Measurements from ENCODE around the gene SMARCA1.
A peak's percentile ranks its signal among the peaks of the same experiment; 100 is the strongest.

Gene SMARCA1

DNA sequence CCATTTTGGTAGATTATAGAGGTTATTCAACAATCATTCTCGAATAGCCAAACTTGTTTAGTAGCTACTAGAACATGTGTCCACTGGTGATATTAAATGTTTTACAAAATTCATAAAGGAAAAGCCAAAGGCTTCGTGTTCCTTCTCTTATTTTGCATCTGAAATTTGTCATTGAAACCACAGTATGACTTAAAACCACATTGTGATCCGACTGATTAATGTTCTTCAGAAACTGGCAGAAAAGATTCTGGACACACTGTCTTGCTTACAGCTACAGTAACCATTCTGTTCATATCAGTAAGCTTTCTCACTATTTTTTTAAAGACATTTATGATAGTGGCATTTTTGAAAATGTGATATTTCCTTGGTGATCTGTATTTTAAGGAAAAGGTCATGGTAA is 2.6 kb upstream of the SMARCA1 start:
- DNase-seq, result no peak

- DNase-seq, result no peak
Measured at GRCh38 chrX:129525162-129525561, 1.9 kb upstream of the SMARCA1 start.

GRCh38 chrX:129524250-129524850 is 1.1 kb upstream of the SMARCA1 start:
- DNase-seq, result no peak

- DNase-seq, result peak in 1 of 2 experiments; percentile 5
Measured at GRCh38 chrX:129522184-129523078, 859 bp downstream of the SMARCA1 start.

GRCh38 chrX:129520151-129520550 is 3.1 kb downstream of the SMARCA1 start:
- no peak for DNase-seq

- no peak for DNase-seq
Measured at GRCh38 chrX:129516402-129516801, 6.9 kb downstream of the SMARCA1 start.

- no peak for DNase-seq
Measured at GRCh38 chrX:129512409-129512808, 10.9 kb downstream of the SMARCA1 start.

DNA sequence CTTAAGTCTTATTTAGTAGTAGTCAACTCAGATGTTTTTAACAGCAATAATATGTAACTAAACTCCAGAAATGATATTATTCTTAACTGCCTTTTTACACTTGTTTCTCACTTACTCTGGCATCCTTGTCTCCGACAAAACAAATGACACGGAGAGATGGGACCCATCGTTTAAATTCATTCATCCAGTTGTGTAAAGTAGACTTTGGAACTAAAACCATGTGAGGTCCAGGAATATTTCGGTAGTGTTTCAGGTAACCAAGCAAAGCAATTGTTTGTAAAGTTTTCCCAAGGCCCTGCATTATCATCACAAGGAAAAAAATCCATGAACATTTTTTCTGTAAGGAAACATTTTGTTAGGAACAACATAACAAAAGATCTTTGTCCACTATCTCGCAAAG is 11.6 kb downstream of the SMARCA1 start:
- no peak for DNase-seq

GRCh38 chrX:129510331-129510730 is 13.0 kb downstream of the SMARCA1 start:
- DNase-seq, result no peak

- DNase-seq, result no peak
Measured at GRCh38 chrX:129497146-129497843, 26.0 kb downstream of the SMARCA1 start.

GRCh38 chrX:129496625-129497024 is 26.7 kb downstream of the SMARCA1 start:
- DNase-seq, result no peak

GRCh38 chrX:129495900-129496299 is 27.4 kb downstream of the SMARCA1 start:
- no peak for DNase-seq

DNA sequence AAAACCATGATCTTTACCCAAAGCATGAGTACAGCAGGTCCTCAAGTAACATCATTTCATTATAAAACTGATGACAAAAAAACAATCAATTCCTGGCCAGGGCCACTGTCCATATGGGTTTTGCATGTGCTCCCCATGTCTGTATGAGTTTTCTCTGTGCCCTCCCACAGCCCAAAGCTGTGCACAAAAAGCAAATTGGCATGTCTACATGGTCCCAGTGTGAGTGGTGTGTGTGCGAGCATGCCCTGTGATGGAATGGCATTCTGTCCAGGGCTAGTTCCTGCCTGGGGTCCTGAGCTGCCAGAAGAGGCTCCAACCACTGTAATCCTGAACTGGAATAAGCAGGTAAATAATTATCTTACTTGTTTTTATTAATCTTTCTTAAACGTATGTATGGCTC is 28.4 kb downstream of the SMARCA1 start:
- DNase-seq, result no peak

GRCh38 chrX:129493643-129494042 is 29.6 kb downstream of the SMARCA1 start:
- DNase-seq, result no peak

DNA sequence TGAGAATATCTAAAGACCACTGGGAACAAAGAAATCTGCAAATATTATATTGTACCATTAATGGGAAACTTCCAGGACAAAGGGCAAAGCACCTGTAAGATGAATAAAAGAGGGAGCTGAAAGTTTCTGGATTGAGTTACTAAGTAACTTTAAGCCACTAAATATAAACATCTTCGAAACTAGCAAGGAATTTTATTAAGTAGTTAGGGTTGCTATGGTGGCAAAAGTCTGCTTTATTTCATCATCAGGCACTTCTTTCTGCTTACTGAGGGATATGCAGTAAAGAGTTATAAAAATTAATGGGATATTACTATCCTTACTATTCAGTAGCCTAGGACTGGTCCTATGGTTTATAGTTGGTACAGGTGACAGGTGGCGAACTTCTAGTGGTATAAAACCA is 33.0 kb downstream of the SMARCA1 start:
- no peak for DNase-seq

DNA sequence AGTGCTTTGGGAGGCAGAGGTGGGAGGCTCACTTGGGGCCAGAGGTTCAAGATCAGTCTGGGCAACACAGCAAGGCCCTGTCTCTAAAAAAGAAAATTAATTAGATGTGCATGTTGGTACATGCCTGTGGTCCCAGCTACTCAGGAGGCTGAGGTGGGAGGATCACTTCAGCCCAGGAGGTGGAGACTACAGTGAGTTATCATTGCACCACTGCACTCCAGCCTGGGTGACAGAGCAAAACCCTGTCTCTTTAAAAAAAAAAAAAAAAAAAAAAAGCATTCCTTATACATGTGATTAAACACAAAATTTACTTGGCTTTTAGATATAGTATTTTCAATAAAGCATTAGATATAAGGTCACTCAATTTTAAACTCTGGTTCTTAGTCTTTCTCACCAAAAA is 34.9 kb downstream of the SMARCA1 start:
- no peak for DNase-seq

DNA sequence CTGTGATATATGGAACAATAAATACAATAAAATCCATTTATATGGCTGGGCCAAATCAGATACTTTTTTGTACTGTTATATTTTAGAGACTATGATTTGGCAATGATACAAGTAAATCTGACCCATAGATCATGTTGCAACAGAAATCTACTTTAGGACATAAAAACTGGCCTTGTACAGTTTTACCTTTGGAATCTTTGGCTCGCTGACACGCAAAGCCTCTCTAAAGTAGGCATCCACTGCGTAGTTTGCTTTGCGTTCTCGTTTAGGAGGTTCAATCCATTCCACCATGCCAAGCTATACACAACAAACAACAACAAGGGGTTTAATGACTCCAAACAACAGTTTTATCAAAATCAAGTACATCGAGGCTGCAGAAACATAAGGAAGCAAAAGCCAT is 42.4 kb downstream of the SMARCA1 start:
- DNase-seq, result no peak

DNA sequence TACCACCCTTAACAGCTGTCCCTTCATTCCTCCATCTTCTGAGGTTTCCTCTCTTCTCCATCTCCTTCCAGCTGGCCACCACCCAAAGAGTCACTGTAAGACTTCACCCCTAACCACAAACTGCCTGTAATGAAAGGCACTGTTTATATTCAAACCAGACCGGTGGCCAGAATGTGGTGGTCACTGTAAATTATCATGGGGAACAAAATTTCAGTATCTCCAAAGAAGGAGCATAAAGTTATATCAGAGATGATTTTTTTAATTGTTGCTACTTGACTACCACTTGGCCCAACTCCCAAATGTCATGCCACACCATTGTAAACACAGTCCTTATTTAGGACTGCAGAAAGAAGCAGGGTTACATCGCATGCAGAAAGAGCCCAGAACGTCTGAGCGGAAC is 44.8 kb downstream of the SMARCA1 start:
- no peak for DNase-seq

DNA sequence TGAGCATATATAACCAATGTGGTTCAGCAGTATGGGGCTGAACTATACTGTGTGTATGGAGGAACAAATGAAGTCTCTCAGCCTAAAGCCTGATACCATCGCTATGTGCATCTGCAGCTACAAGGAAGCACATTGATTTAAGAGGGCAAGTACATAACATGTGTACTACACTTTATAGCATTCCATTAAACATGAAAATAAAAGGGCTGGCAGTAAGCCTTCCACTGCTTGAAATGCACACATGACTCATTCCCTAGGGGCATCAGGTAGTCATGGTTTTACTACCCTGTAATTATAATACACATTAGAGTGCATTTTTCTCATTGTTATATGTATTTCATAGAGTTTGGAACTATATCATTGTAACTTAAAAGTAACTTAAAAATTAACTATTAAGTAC is 51.2 kb downstream of the SMARCA1 start:
- no peak for DNase-seq

GRCh38 chrX:129462707-129463106 is 60.6 kb downstream of the SMARCA1 start:
- no peak for DNase-seq

DNA sequence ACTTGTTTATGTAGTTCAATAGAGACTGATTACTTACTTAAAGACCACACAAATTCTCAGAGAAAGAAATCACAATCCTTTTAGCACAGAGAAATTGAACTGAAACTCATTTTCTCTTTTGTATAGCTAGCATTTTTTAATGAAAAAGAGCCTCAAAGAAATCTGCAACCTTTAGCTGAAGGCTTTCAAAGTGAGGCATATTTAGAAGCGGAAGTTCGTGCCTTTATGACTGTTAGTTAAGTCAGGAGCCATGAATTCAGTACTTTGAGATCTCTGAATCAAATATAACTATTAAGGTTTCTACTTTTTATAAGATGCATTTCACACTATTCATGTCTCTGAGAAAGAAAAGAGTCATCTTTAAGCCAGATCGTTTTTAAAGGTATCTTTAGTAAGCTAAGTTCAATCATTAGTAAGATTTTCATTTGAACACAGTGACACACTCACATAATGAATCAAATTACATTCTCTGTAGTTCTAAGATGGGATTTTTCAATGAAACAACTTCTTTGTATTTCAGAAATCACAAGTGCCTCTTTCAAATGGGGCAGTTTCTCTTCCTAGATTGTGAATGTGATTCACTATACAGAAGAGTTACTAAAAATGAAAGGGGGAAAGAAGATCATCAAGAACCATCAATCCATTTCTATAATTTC is 61.4 kb downstream of the SMARCA1 start:
- no peak for DNase-seq

DNA sequence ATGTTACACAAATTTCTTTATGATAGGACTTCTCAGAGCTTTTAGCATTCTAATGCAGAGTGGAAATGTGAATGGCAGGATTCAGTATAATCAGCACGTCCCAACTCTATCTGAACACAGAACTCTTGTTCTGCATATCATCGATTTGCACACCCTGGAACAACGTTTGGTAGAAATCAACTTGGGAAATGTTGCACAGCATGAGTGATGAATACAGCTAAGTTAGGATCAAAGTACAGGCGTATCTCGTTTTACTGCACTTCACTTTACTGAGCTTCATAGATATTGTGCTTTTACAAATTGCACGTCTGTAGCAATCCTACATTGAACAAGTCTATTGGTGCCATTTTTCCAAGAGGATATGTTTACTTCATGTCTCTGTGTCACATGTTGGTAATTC is 70.8 kb downstream of the SMARCA1 start:
- DNase-seq, result no peak

GRCh38 chrX:129450123-129450522 is 73.2 kb downstream of the SMARCA1 start:
- no peak for DNase-seq

All from NCI-H187 (cell line).